ENCODE measurements around the gene TP53TG3.
"Not testable (repeated sequence)": the region's sequence is repeated elsewhere in the genome, so short reads cannot be mapped to it uniquely, and the experiment has no call there.

The TP53TG3 gene, protein sequence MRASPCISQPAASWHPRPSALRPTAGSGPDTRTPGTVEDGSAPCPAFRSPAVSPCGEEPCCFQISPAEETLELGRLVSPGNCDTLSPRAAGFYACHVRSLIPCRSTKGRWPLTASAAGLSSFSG

DNA sequence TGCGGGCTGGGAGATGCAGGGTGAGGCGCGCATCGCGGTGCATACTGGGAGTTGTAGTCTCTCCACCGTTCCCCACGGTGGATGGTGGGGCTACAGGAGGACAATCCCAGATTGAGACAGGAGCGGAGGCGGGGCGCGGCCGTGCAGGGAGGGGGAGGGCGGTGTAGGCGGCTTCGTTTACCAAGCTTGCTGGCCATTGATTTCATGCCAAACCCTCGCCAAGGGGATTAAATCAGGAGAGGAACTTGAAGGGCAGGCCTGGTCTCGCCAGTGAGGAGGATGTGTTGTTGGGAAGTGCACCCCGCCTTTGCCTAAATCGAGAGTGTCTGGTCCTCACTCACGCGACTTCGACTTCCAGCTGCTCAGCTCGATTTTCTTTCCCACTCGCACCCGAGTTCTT is at the start of gene TP53TG3:
Gene TP53TG3, minus strand, starts transcription at position 101 of the 400 bp plus-strand sequence. Its CDS starts 68 bp downstream, at position 33.
- DNase-seq (ENCODE audit: low spot score): not testable (repeated sequence)

DNA sequence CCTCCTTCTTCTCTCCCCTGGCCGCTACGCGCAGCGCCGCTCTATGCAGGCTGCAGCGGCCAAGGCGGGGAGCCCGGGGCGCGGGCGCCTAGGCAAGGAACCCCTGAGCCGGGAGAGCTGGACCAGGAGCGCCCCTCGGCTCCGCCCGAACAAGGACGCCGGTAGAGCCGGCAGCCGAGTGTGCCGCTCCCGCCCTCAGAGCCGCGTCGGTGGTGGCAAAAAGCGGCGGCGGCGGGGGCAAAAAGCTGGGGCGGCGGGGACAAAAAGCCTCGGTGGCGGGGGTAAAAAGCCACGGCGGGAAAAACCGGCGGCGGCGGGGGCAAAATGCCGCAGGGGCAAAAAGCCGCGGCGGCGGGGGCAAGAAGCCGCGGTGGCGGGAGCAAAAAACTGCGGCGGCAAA is 25.1 kb downstream of the TP53TG3 start:
- DNase-seq (ENCODE audit: low spot score): not testable (repeated sequence)

DNA sequence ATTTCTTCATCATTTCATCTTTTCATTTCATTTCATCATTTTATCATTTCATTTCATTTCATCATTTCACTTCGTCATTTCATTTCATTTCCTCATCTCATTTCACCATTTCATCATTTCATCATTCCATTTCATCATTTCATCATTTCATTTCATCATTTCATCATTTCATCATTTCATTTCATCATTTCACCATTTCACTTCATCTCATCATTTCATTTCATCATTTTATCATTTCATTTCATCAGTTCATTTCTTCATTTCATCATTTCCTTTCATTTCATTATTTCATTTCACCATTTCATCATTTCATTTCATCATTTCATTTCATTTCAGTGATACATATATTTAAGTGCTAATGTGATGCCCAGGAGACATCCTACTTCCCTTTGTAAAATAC is 28.4 kb downstream of the TP53TG3 start:
- not testable (repeated sequence) for DNase-seq (ENCODE audit: low spot score)

DNA sequence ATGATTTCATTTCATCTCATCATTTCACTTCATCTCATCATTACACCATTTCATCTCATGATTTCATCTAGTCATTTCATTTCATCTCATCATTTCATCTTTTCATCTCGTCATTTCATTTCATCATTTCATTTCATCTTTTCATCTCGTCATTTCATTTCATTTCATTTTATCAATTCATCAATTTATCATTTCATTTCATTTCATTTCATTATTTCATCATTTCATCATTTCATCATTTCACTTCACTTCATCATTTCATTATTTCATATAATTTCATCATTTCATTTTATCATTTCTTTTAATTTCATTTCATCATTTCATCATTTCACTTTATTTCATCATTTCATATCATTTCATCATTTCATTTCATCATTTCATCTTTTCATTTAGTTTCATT is 29.2 kb downstream of the TP53TG3 start:
- not testable (repeated sequence) for DNase-seq (ENCODE audit: low spot score)

DNA sequence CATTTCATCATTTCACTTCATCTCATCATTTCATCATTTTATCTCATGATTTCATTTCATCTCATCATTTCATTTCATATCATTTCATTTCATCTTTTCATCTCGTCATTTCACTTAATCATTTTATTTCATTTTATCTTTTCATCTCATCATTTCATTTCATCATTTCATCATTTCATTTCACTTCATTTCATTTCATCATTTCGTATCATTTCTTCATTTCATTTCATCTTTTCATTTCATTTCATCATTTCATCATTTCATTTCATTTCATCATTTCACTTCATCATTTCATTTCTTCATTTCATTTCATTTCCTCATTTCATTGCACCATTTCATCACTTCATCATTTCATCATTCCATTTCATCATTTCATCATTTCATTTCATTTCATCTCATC is 29.8 kb downstream of the TP53TG3 start:
- not testable (repeated sequence) for DNase-seq (ENCODE audit: low spot score)

DNA sequence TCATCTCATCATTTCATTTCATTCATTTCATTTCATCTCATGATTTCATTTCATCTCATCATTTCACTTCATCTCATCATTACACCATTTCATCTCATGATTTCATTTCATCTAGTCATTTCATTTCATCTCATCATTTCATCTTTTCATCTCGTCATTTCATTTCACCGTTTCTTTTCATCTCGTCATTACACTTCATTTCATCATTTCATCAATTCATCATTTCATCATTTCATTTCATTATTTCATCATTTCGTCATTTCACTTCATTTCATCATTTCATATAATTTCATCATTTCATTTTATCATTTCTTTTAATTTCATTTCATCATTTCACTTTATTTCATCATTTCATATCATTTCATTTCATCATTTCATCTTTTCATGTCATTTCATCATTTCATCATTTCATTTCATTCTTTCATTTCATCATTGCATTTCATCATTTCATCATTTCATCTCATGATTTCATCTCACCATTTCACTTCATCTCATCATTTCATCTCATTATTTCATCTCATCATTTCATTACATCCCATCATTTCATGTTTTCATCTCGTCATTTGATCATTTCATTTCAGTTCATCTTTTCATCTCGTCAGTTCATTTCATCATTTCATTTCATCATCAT is 30.6 kb downstream of the TP53TG3 start:
- not testable (repeated sequence) for DNase-seq (ENCODE audit: low spot score)

DNA sequence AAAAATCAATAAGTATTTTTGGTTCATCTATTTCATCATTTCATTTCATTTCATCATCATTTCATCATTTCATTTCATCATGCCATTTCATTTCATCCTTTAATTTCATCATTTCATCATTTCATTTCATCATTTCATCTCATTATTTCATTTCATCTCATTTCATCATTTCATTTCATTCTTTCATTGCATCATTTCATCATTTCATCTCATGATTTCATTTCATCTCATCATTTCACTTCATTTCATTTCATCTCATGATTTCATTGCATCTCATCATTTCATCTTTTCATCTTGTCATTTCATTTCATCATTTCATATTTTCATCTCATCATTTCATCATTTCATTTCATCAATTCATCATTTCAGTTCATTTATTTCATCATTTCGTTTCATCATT is 31.2 kb downstream of the TP53TG3 start:
- DNase-seq (ENCODE audit: low spot score): not testable (repeated sequence)

DNA sequence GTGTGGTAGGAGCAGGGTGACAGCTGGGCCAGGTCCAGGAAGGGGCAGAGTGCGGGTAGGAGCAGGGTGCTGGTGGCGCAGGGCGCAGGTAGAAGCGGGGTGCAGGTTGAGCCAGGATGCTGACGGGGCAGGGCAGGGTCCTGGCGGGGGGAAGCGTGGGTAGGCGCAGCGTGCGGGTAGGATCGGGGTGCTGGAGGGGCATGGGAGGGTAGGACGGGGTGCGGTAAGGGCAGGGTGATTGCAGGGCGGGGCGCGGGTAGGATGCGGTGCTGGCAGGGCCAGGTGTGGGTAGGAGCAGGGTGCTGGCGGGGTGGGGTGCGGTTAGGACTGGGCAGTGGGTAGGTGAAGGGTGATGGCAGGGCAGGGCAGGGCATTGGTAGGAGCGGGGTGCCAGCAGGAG is 38.4 kb downstream of the TP53TG3 start:
- not testable (repeated sequence) for DNase-seq (ENCODE audit: low spot score)

DNA sequence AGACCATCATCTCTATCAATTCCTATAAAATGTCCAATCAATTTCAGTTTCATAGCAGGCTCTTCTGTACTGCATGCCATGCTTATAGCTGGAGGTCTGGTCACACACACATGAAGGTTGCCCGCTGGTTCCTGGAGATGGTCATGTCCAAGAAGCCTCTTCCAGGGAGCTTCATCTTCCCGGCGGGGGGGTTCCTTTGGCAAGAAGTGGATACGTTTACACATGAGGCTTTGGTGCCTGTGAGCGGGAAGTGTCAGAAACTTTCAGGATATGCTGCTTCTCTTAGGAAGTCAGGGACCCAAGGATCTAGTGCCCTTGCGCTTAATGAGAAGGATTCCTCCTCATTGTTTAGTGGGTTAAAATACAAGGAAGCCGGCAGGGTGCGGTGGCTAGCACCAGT is 43.9 kb downstream of the TP53TG3 start:
- not testable (repeated sequence) for DNase-seq (ENCODE audit: low spot score)

Data from kidney capillary endothelial cell (primary cell).